Glutamatergic neuron (in vitro differentiated cells): ENCODE measurements around the gene UBTD2. TPM values are rescaled to one million over a fixed set of nuclear protein-coding genes. Genes with fewer than 3 reads are reported as not detected.
A peak's percentile ranks its signal among the peaks of the same experiment; 100 is the strongest.

Experiments
- DNase-seq: peaks from one replicate; pipeline ENCODE4 v3.0.0; 2022
- H3K27ac Mint-ChIP-seq: one replicate; pipeline ENCODE4 v1.8.0; 2020; ENCODE audit warnings: mild to moderate bottlenecking, mixed read lengths, inconsistent platforms; ENCODE audit not compliant: unreplicated experiment
- H3K27me3 Mint-ChIP-seq: one replicate; pipeline ENCODE4 v1.8.0; 2020; ENCODE audit warnings: mild to moderate bottlenecking, moderate library complexity, mixed read lengths, inconsistent platforms; ENCODE audit not compliant: unreplicated experiment
- H3K36me3 Mint-ChIP-seq: one replicate; pipeline ENCODE4 v1.8.0; 2020; ENCODE audit warnings: mild to moderate bottlenecking, mixed read lengths, inconsistent platforms; ENCODE audit not compliant: unreplicated experiment
- H3K4me1 Mint-ChIP-seq: one replicate; pipeline ENCODE4 v1.8.0; 2020; ENCODE audit warnings: mild to moderate bottlenecking, low read depth, mixed read lengths, inconsistent platforms; ENCODE audit not compliant: unreplicated experiment
- H3K4me3 Mint-ChIP-seq: one replicate; pipeline ENCODE4 v1.8.0; 2020; ENCODE audit warnings: mild to moderate bottlenecking, mixed read lengths, inconsistent platforms; ENCODE audit not compliant: unreplicated experiment
- H3K9me3 Mint-ChIP-seq: one replicate; pipeline ENCODE4 v1.8.0; 2020; ENCODE audit warnings: mild to moderate bottlenecking, moderate library complexity, mixed read lengths, inconsistent platforms; ENCODE audit not compliant: unreplicated experiment
- CTCF ChIP-seq: fragments of 200-600 bp; sonication (generic); IDR thresholded peaks from one replicate; pipeline ENCODE4 v1.5.0; 2021; ENCODE audit not compliant: partially characterized antibody, unreplicated experiment
- total RNA-seq: library from RNA; stranded (reverse); fragmentation: NEBNext Ultra II Directional; extraction: Animal tissue kit (Norgen Biotek cat#: 25700); gene quantifications from one replicate; pipeline ENCODE4 v1.2.1, GENCODE V29; 2021; ENCODE audit not compliant: unreplicated experiment

UBTD2 gene
- total RNA-seq, 1 donor from 2014 or later, result 68.1 TPM

DNA sequence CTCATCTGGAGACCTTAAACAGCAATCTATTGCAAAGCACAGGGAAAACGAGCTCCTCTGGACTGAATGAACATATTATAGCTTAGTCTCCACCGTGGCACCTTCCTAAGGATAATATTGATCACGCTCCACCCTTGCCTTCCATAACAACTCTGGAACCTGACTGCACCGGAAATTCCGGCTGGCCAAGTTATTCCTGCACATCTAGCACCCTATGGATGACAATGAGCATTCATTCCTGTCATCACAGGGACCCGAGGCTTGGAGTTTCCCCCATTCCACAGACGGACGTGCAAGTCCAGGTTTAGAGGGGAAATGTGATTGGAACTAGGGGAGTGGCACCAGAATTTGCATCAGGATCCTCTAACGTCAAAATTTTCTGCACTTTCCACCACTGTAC lies 123.1 kb downstream of the UBTD2 start:
- no peak for TF ChIP-seq CTCF
- DNase-seq, result no peak
- Mint-ChIP-seq H3K27ac (peak overlapping the region; percentile 26), H3K27me3 (peaks cover 3% of the 10 kb centered on the region), H3K9me3 (no peaks in the 10 kb centered on the region), H3K36me3 (peaks cover 6% of the 10 kb centered on the region), H3K4me1 (peaks cover 18% of the 10 kb centered on the region), H3K4me3 (no peak overlapping the region)

Other genes with a start within 250 kb of the UBTD2 start
- gene STK10, start 95.5 kb downstream of the UBTD2 start, total RNA-seq, result 84.7 TPM
- gene EFCAB9, start 89.6 kb downstream of the UBTD2 start, total RNA-seq, result not detected
- 96.8 TPM for gene SH3PXD2B, start 170.8 kb upstream of the UBTD2 start, total RNA-seq